Hepatocyte (in vitro differentiated cells): ENCODE measurements around the gene GEMIN5.

Source experiments
- CTCF ChIP-seq: fragments of 200-600 bp; sonication (generic); IDR thresholded peaks from 2 replicates; pipeline ENCODE4 v1.5.1; 2016; ENCODE audit warnings: antibody characterized with exemption, mild to moderate bottlenecking; ENCODE audit not compliant: poor library complexity
- EZH2 ChIP-seq: fragments of 200-600 bp; sonication (generic); IDR thresholded peaks from 2 replicates; pipeline ENCODE4 v1.6.1; 2016; ENCODE audit warnings: antibody characterized with exemption, mild to moderate bottlenecking, borderline replicate concordance

- TF ChIP-seq CTCF (peak; percentile 19), EZH2 (no peak)
Observed at GRCh38 chr5:154868702-154869101, 69.3 kb downstream of the GEMIN5 start.
